CD4-positive, CD25-positive, alpha-beta regulatory T cell (primary cell): ENCODE measurements around the gene MTA2. TPM values are rescaled to one million over a fixed set of nuclear protein-coding genes. Genes with fewer than 3 reads are reported as not detected.
"Not testable (repeated sequence)": the region's sequence is repeated elsewhere in the genome, so short reads cannot be mapped to it uniquely, and the experiment has no call there.

Experiments used
- ATAC-seq, 2 donors: fragments of 150-1000 bp; cut with Tn5 transposase; one replicate each; pipeline ENCODE4 v1.10.0; 2021; ENCODE audit warnings: low read depth in 2 of 2, moderate number of reproducible peaks in 2 of 2, moderate library complexity in 1 of 2
- DNase-seq, 3 donors: peaks; one replicate each; pipeline versions ENCODE4 v3.0.0 to v3.0.0-alpha.2; 2012 to 2022; ENCODE audit warnings: mixed read lengths in 1 of 3
- H3K27ac ChIP-seq: one replicate; pipeline ENCODE4 v1.7.0; 2013; ENCODE audit warnings: mild to moderate bottlenecking, low read length; ENCODE audit not compliant: insufficient read depth, poor library complexity, severe bottlenecking
- H3K27me3 ChIP-seq: one replicate; pipeline ENCODE4 v1.7.0; 2013; ENCODE audit warnings: low read length; ENCODE audit not compliant: control insufficient read depth, insufficient read depth
- H3K36me3 ChIP-seq: one replicate; pipeline ENCODE4 v1.7.0; 2013; ENCODE audit warnings: mild to moderate bottlenecking, low read length, moderate library complexity; ENCODE audit not compliant: control insufficient read depth, insufficient read depth
- H3K4me1 ChIP-seq: 2 replicates; pipeline ENCODE4 v1.7.0; 2013; ENCODE audit warnings: mild to moderate bottlenecking, low read length; ENCODE audit not compliant: insufficient read depth, control insufficient read depth, poor library complexity, severe bottlenecking
- H3K4me3 ChIP-seq: one replicate; pipeline ENCODE4 v1.7.0; 2013; ENCODE audit warnings: low read depth, mild to moderate bottlenecking, low read length, moderate library complexity
- H3K9me3 ChIP-seq, 2 experiments: 1 replicate in 1 of 2; 2 replicates in 1 of 2; pipeline ENCODE4 v1.7.0; 2013; ENCODE audit warnings: low read length in 2 of 2, mild to moderate bottlenecking in 1 of 2, moderate library complexity in 1 of 2; ENCODE audit not compliant: control insufficient read depth in 2 of 2
- H3K27ac Mint-ChIP-seq, 3 donors: one replicate each; pipeline ENCODE4 v1.8.0; 2020 to 2022; ENCODE audit warnings: mild to moderate bottlenecking in 3 of 3, mixed read lengths in 3 of 3, moderate library complexity in 2 of 3
- H3K27me3 Mint-ChIP-seq: one replicate; pipeline ENCODE4 v1.8.0; 2022; ENCODE audit warnings: mild to moderate bottlenecking, mixed read lengths
- H3K36me3 Mint-ChIP-seq: one replicate; pipeline ENCODE4 v1.8.0; 2020; ENCODE audit warnings: mixed read lengths
- H3K4me1 Mint-ChIP-seq, 4 donors: one replicate each; pipeline ENCODE4 v1.8.0; 2020 to 2022; ENCODE audit warnings: mixed read lengths in 4 of 4, mild to moderate bottlenecking in 1 of 4
- H3K4me3 Mint-ChIP-seq, 4 donors: one replicate each; pipeline ENCODE4 v1.8.0; 2020 to 2022; ENCODE audit warnings: mild to moderate bottlenecking in 4 of 4, mixed read lengths in 4 of 4, moderate library complexity in 3 of 4
- H3K9me3 Mint-ChIP-seq, 7 donors: one replicate each; pipeline ENCODE4 v1.8.0; 2020 to 2022; ENCODE audit warnings: mixed read lengths in 7 of 7, mild to moderate bottlenecking in 3 of 7, moderate library complexity in 2 of 7
- polyA plus RNA-seq, 4 donors: library from polyadenylated mRNA; unstranded; fragments of 300-500 nt; fragmentation: Illumina TruSeq; gene quantifications; one replicate each; pipeline ENCODE4 v1.2.3, GENCODE V29; 2021
- total RNA-seq: library from RNA; stranded (reverse); gene quantifications from one replicate; pipeline ENCODE4 v1.2.3, GENCODE V29; 2022

The MTA2 gene
- total and polyA plus RNA-seq, 5 donors from 2014 or later: 30.3 to 172 (median 34.7) TPM

DNA sequence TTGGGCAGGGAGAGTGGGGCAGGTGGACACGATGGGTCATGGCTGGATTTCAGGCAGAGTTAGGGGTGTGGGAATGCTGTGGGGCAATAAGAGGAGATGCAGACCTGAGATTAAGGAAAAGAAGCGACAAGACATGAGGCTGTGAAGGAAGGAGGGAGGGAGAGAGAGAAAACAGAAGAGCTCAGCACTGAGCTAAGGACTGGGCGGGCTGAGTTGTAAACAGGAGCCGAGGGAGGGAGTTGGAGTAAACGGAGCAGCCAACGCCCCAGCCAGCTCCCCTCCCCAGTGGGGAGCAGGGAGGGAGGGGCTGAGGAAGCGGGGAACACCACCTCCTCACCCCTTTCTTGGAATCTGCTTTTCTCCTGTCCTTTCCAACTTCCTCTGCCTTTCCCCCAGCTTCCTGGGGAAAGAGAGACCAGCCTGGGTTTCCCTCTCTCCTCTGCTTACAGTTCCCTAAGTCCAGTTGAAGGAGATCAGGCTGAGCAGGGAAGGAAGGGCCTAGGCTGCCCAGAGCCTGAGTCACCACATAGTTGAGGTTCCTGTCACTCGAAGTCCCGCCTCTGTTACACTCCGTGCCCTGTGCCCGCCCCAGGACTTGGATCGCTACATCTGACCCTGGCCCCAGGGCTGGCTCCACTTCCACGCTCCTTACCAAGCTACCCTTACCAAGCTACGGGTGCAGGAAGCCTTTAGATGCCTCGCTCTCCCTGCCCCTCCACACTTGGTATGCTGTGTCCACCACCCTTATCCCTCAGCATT, 48.4 kb downstream of the MTA2 start:
- Histone ChIP-seq H3K27ac (peak overlapping the region; percentile 99), H3K27me3 (no peaks in the 10 kb centered on the region), H3K9me3 (no peaks in the 10 kb centered on the region), H3K4me3 (peak overlapping the region; percentile 70), H3K4me1 (peaks cover 87% of the 10 kb centered on the region), H3K36me3 (no peaks in the 10 kb centered on the region)
- peak overlapping the region; percentile 99 to 100 (median 99) for H3K27ac Mint-ChIP-seq
- ATAC-seq: peak; percentile 10 to 12
- H3K9me3 Mint-ChIP-seq: peaks cover 0 to 3% (median 0%) of the 10 kb centered on the region in 7 donors
- DNase-seq: peak; percentile 59 to 85 (median 70)
- H3K36me3 Mint-ChIP-seq: no peaks in the 10 kb centered on the region
- H3K4me3 Mint-ChIP-seq: peak overlapping the region; percentile 75 to 89 (median 87)
- H3K27me3 Mint-ChIP-seq: peaks cover 6% of the 10 kb centered on the region
- peaks cover 11 to 95% (median 69%) of the 10 kb centered on the region in 4 donors for H3K4me1 Mint-ChIP-seq

DNA sequence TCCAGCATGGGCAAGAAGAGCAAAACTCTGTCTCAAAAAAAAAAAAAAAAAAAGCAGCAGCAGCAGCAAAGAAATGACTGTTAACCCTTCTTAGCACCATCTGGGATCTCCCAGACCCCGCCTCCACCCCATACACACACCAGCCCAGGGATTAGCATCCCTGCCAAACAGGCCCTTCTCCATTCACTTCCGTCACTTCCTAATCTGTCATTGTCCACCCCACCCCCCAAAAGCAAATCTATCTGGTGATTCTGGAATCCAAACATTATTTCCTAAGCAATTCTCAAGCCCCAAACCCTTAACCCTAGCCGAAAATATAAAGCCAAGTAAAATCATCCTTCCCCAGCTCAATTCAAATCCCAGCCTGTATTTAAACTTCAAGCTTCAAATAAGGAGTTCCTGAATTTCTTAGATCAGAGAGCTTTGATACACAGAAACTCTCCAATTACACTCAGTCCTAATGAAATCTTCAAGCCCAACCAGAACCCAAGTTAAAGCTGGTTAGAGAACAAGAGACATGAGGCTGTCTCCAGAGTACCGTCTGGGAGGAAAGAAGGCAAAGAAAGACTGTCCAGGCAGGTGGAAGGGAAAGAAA, 49.1 kb downstream of the MTA2 start:
- Histone ChIP-seq H3K27ac (peak overlapping the region; percentile 99), H3K4me3 (peak overlapping the region; percentile 70), H3K9me3 (no peaks in the 10 kb centered on the region), H3K4me1 (peaks cover 83% of the 10 kb centered on the region), H3K36me3 (no peaks in the 10 kb centered on the region), H3K27me3 (no peaks in the 10 kb centered on the region)
- H3K27ac Mint-ChIP-seq: peak overlapping the region; percentile 99 to 100 (median 99)
- peaks cover 11 to 96% (median 73%) of the 10 kb centered on the region in 4 donors for H3K4me1 Mint-ChIP-seq
- peaks cover 6% of the 10 kb centered on the region for H3K27me3 Mint-ChIP-seq
- H3K36me3 Mint-ChIP-seq: no peaks in the 10 kb centered on the region
- peaks cover 0 to 3% (median 0%) of the 10 kb centered on the region in 7 donors for H3K9me3 Mint-ChIP-seq
- ATAC-seq: no peak
- DNase-seq: no peak
- peak overlapping the region; percentile 75 to 89 (median 87) for H3K4me3 Mint-ChIP-seq

DNA sequence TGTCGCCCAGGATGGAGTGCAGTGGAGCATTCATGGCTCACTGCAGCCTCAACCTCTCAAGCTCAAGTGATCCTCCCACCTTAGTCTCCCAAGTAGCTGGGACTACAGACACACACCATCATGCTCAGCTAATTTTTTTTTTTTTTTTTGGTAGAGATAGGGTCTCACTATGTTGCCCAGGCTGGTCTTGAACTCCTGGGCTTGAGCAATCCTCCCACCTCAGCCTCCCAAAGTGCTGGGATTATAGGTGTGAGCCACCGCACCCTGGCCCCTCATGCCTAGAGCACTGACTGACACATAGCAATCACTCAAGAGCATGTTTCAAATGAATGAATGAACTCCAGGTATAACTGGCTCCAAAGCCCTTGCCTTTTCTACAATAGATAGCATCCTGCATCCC, 51.2 kb downstream of the MTA2 start:
- H3K4me3 Mint-ChIP-seq: peak overlapping the region; percentile 10 to 88 (median 28)
- peaks cover 7 to 80% (median 55%) of the 10 kb centered on the region in 4 donors for H3K4me1 Mint-ChIP-seq
- H3K27ac ChIP-seq: peak overlapping the region; percentile 99

DNA sequence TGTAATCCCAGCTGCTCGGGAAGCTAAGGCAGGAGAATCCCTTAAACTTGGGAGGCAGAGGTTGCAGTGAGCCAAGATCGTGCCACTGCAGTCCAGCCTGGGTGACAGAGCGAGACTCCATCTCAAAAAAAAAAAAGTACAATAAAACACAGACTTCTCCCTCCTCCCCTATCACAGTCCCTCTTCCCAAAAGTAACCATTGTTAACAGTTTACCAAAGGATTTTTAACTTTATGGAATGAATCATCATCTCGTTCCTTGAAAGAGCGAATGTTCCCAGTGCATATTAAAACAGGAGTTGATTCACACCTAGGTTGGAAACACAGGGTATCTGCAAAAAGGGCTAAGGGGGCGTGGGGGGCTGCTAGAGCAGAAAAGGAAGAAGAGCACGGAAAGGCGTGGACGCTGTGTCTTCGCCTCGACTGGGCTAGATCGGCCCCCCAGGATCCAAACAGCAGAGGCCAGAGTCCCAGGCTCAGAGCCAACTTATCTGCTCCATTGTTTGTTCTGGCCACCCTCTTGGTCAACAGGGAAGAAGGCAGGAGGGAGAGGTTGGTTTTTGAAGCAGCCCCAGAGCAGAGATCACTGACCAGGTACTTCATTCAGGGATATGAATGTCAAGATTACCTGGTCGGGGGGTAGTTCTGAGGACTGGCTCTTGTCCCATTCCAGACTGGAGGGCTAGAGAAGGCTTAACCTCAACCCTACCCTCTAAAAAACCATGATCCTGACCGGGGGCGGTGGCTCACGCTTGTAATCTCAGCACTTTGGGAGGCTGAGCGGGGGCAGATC, 52.9 kb downstream of the MTA2 start:
- H3K27ac Mint-ChIP-seq: peak overlapping the region; percentile 43 to 99 (median 84)
- H3K27me3 ChIP-seq: no peaks in the 10 kb centered on the region
- ATAC-seq: no peak
- H3K4me1 Mint-ChIP-seq: peaks cover 7 to 77% (median 45%) of the 10 kb centered on the region in 4 donors
- peaks cover 0 to 4% (median 0%) of the 10 kb centered on the region in 7 donors for H3K9me3 Mint-ChIP-seq
- no peak overlapping the region for H3K27ac ChIP-seq
- no peaks in the 10 kb centered on the region for H3K36me3 Mint-ChIP-seq
- H3K4me1 ChIP-seq: peaks cover 62% of the 10 kb centered on the region
- H3K9me3 ChIP-seq: no peaks in the 10 kb centered on the region
- DNase-seq: no peak
- H3K36me3 ChIP-seq: no peaks in the 10 kb centered on the region
- H3K4me3 ChIP-seq: no peak overlapping the region
- peaks cover 6% of the 10 kb centered on the region for H3K27me3 Mint-ChIP-seq
- H3K4me3 Mint-ChIP-seq: peak overlapping the region in 3 of 4 donors; percentile 91 to 99 (median 98)

More for the DNA sequence above, 51.2 kb downstream of the MTA2 start:
- peak overlapping the region; percentile 99 to 100 (median 99) for H3K27ac Mint-ChIP-seq
- not testable (repeated sequence) for H3K9me3 Mint-ChIP-seq, H3K27me3 ChIP-seq, H3K27me3 Mint-ChIP-seq, H3K9me3 ChIP-seq, DNase-seq, H3K4me3 ChIP-seq, H3K36me3 ChIP-seq, H3K36me3 Mint-ChIP-seq, ATAC-seq
- H3K4me1 ChIP-seq: peaks cover 71% of the 10 kb centered on the region

DNA sequence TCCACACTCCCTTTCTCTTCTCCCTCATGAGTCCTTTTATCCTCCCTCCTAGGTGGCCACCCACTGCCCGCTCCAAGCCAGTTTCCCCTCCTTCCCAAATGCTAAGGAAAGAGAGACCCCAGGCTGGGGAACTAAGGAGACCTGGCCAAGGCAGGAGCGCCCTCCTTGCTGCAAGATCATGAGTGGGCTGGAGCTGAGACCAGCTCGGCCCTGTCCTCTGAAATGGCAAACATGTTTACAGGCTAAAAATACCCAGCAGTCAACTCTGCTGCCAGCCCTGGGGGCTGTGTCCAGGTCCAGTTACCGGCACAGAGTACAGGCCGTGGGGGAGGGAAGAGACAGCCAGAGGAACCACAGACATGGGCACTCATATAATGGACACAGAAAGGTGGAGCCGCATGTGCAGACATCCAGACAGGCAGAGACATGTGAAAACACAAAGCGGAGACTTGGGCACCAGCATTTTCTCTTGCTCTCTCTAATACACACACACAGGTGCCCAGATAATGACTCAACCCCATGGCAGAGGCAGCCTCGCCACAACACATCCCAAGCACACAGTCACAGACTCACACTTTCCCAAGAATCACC, 53.9 kb downstream of the MTA2 start:
- Histone ChIP-seq H3K9me3 (no peaks in the 10 kb centered on the region), H3K27ac (peak overlapping the region; percentile 88), H3K36me3 (no peaks in the 10 kb centered on the region), H3K27me3 (no peaks in the 10 kb centered on the region), H3K4me3 (peak overlapping the region; percentile 18), H3K4me1 (peaks cover 62% of the 10 kb centered on the region)
- H3K4me1 Mint-ChIP-seq: peaks cover 4 to 77% (median 40%) of the 10 kb centered on the region in 4 donors
- peaks cover 6% of the 10 kb centered on the region for H3K27me3 Mint-ChIP-seq
- peak overlapping the region; percentile 87 to 99 (median 94) for H3K4me3 Mint-ChIP-seq
- DNase-seq (no peak), ATAC-seq (no peak)
- H3K36me3 Mint-ChIP-seq: no peaks in the 10 kb centered on the region
- H3K27ac Mint-ChIP-seq: peak overlapping the region; percentile 84 to 99 (median 85)
- H3K9me3 Mint-ChIP-seq: peaks cover 0 to 4% (median 0%) of the 10 kb centered on the region in 7 donors

DNA sequence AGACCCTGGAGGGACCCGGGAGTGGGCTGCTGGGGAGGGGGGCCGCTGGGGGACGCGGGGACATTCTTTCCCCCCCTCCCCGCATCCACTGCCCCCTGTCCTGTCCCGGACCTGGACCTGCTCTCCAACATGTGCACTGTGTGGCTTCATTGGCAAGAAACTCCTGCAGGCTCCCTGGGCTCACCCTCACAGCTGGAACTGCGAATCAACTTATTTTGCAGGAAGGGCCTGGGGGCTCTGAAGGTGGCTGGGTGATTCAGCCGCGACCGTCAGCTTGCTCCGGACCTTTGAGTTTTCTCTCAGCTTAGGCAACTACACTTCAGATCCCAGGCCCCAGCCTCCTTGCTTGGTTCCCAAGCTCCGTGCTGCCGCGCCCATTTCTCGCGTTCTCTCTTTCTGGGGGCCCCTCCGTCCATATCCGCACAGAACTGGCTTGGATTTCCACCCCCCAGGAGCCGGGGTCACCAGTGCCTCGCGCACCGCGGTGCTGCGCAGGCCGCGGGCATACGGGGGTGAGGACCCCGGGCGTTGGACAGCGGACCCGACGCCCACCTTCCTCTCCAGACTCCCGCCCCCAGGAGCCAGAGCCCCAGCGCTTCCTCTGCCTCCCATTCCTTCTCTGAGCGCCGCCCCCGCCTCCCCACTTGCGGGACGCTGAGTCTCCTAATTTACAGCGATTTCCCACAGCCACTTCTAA, 54.6 kb downstream of the MTA2 start:
- no peaks in the 10 kb centered on the region for H3K36me3 Mint-ChIP-seq

More for the DNA sequence above, 54.6 kb downstream of the MTA2 start:
- DNase-seq (no peak), ATAC-seq (no peak)
- Histone ChIP-seq H3K27me3 (no peaks in the 10 kb centered on the region), H3K36me3 (no peaks in the 10 kb centered on the region), H3K4me1 (peaks cover 62% of the 10 kb centered on the region), H3K4me3 (peak overlapping the region; percentile 55), H3K27ac (peak overlapping the region; percentile 88), H3K9me3 (no peaks in the 10 kb centered on the region)
- peaks cover 6% of the 10 kb centered on the region for H3K27me3 Mint-ChIP-seq
- H3K4me1 Mint-ChIP-seq: peaks cover 0 to 77% (median 38%) of the 10 kb centered on the region in 4 donors
- peak overlapping the region; percentile 85 to 99 (median 89) for H3K27ac Mint-ChIP-seq
- peaks cover 0 to 4% (median 0%) of the 10 kb centered on the region in 7 donors for H3K9me3 Mint-ChIP-seq
- peak overlapping the region; percentile 87 to 99 (median 94) for H3K4me3 Mint-ChIP-seq
